Panc1 (cell line): Measurements from ENCODE around the gene ARPC2. TPM values are rescaled to one million over a fixed set of nuclear protein-coding genes. Genes with fewer than 3 reads are reported as not detected.

ENCODE experiments used
- ATAC-seq: fragments of 200-7000 bp; cut with Tn5 transposase; 2 replicates; pipeline ENCODE4 v1.9.1; 2020; ENCODE audit warnings: mild to moderate bottlenecking, moderate library complexity
- BruUV-seq: library from RNA; stranded (reverse); fragments of 400-500 nt; replicated peaks from 2 replicates; lab custom pipeline; 2021; lab: Mats Ljungman, UMichigan
- CTCF ChIA-PET: fragments of 300-600 bp; sonication (Branson Sonifier 250); formaldehyde crosslinking; loops from one replicate; lab custom pipeline; 2022; ENCODE audit warnings: antibody characterized with exemption; lab: Charles Lee
- POLR2A ChIA-PET: fragments of 300-600 bp; sonication (Branson Sonifier 250); formaldehyde crosslinking; loops from one replicate; lab custom pipeline; 2022; ENCODE audit warnings: antibody characterized with exemption; lab: Charles Lee
- DNase-seq: peaks from one replicate; pipeline ENCODE4 v3.0.0-alpha.2; 2010; ENCODE audit warnings: low read depth, low spot score
- H3K27ac ChIP-seq: 2 replicates; pipeline ENCODE4 v1.5.1; 2011; ENCODE audit warnings: mild to moderate bottlenecking, low read length, inconsistent platforms
- H3K27me3 ChIP-seq: fragments of 200-500 bp; sonication (Bioruptor generic); 2 replicates; pipeline ENCODE4 v1.6.0; 2014; ENCODE audit warnings: low read length, inconsistent platforms; ENCODE audit not compliant: control insufficient read depth, insufficient read depth
- H3K36me3 ChIP-seq: fragments of 200-500 bp; sonication (Bioruptor generic); 2 replicates; pipeline ENCODE4 v1.5.1; 2014; ENCODE audit warnings: inconsistent platforms, mild to moderate bottlenecking, low read length, moderate library complexity; ENCODE audit not compliant: control insufficient read depth, insufficient read depth
- H3K4me1 ChIP-seq: 2 replicates; pipeline ENCODE4 v1.5.1; 2011; ENCODE audit warnings: inconsistent platforms, mild to moderate bottlenecking, low read length, moderate library complexity; ENCODE audit not compliant: control insufficient read depth, insufficient read depth
- H3K4me3 ChIP-seq, 2 experiments: 2 replicates each; pipeline ENCODE4 v1.5.1; 2011 to 2012; ENCODE audit warnings: low read depth in 2 of 2, low read length in 2 of 2, mild to moderate bottlenecking in 2 of 2, inconsistent platforms in 1 of 2, moderate library complexity in 1 of 2
- H3K9me3 ChIP-seq: fragments of 200-500 bp; sonication (Bioruptor generic); 2 replicates; pipeline ENCODE4 v1.5.1; 2014; ENCODE audit warnings: low read depth, mild to moderate bottlenecking, inconsistent platforms, low read length, moderate library complexity; ENCODE audit not compliant: control insufficient read depth, insufficient read depth
- CTCF ChIP-seq: fragments of 450-650 bp; IDR thresholded peaks from 2 replicates; pipeline ENCODE4 v1.5.1; 2017; ENCODE audit warnings: mild to moderate bottlenecking
- POLR2AphosphoS5 ChIP-seq: IDR thresholded peaks from 2 replicates; pipeline ENCODE4 v1.6.1; 2012; ENCODE audit warnings: mild to moderate bottlenecking, low read depth, low read length, moderate library complexity
- REST ChIP-seq, 2 experiments: IDR thresholded peaks; 2 replicates each; pipeline ENCODE4 v1.6.1; 2011 to 2012; ENCODE audit warnings: low read depth in 2 of 2, control low read depth in 1 of 2, low read length in 1 of 2, mild to moderate bottlenecking in 1 of 2, moderate library complexity in 1 of 2; ENCODE audit not compliant: insufficient read depth in 1 of 2
- SIN3A ChIP-seq: IDR thresholded peaks from 2 replicates; pipeline ENCODE4 v1.6.1; 2012; ENCODE audit warnings: low read depth, mild to moderate bottlenecking, low read length, moderate library complexity, borderline replicate concordance; ENCODE audit not compliant: insufficient read depth
- TCF7L2 ChIP-seq: IDR thresholded peaks from 2 replicates; pipeline ENCODE4 v1.6.1; 2011; ENCODE audit warnings: mild to moderate bottlenecking, low read depth, low read length, inconsistent platforms
- in situ Hi-C: cut with HindIII; loops from 2 replicates; pipeline ENCODE4 v1.10.0; 2016; ENCODE audit warnings: low sequenced_read_pairs, low pct_unique_long_range_greater_than_20kb
- intact Hi-C: fragments of 100-400 bp; cut with micrococcal nuclease; formaldehyde crosslinking; loops from one replicate; pipeline ENCODE4 v1.10.0; 2022; ENCODE audit not compliant: unreplicated experiment
- total RNA-seq: library from RNA; stranded (reverse); gene quantifications from one replicate; pipeline ENCODE4 v1.2.1, GENCODE V29; 2021; ENCODE audit not compliant: unreplicated experiment

Gene ARPC2
- total RNA-seq, 1 experiment from 2014 or later, result 248 TPM

- POLR2A ChIA-PET, result no interaction called here
- peak overlapping the region; percentile 92 for H3K27ac ChIP-seq
- in situ Hi-C loops, result no loop called here
Observed at GRCh38 chr2:218217360-218218267, 625 bp downstream of the ARPC2 start.

More at GRCh38 chr2:218217360-218218267, 625 bp downstream of the ARPC2 start:
- intact Hi-C loops, result no loop called here
- ATAC-seq, result peak; percentile 61
- H3K36me3 ChIP-seq, result peaks cover 9% of the 10 kb centered on the region
- TSS peak; percentile 66 for BruUV-seq
- no peaks in the 10 kb centered on the region for H3K27me3 ChIP-seq
- no peak for DNase-seq
- H3K4me1 ChIP-seq, result peaks cover 33% of the 10 kb centered on the region
- peak overlapping the region; percentile 97 for H3K4me3 ChIP-seq
- TF ChIP-seq SIN3A (peak; percentile 19; the same call in 1 of the 2 replicates), TCF7L2 (no peak), REST (IDR thresholded peaks at IDR 0.05; ENCODE audit: insufficient read depth in 1 of 2, low read depth in 2 of 2, low read length in 1 of 2) (no peak), CTCF (no peak), POLR2AphosphoS5 (0 out of 2 replicates have a peak, but pooled peaks have one; percentile 10)
- CTCF ChIA-PET, result interaction anchor here (1.0 kb wide), 1 partner anchor 37 kb away, joined by 3 read pairs; no protein-coding TSS in a partner anchor
- no peaks in the 10 kb centered on the region for H3K9me3 ChIP-seq
